GM19099 (cell line): ENCODE measurements around the gene ZCCHC7.

Experiments used
- POLR2A ChIP-seq: IDR thresholded peaks from 3 replicates; pipeline ENCODE4 v1.6.1; 2011; ENCODE audit warnings: low read depth; ENCODE audit not compliant: insufficient read length; ENCODE audit errors: extremely low read depth

The ZCCHC7 gene

GRCh38 chr9:37218800-37219425 is 98.5 kb downstream of the ZCCHC7 start:
- no peak for TF ChIP-seq POLR2A

GRCh38 chr9:37220971-37221370 is 100.6 kb downstream of the ZCCHC7 start:
- TF ChIP-seq POLR2A, result no peak

GRCh38 chr9:37221489-37222106 is 101.2 kb downstream of the ZCCHC7 start:
- no peak for TF ChIP-seq POLR2A

- no peak for TF ChIP-seq POLR2A
Measured at GRCh38 chr9:37229455-37229854, 109.1 kb downstream of the ZCCHC7 start.

- TF ChIP-seq POLR2A, result no peak
Measured at GRCh38 chr9:37229882-37230482, 109.6 kb downstream of the ZCCHC7 start.

GRCh38 chr9:37236822-37237221 is 116.4 kb downstream of the ZCCHC7 start:
- no peak for TF ChIP-seq POLR2A

- no peak for TF ChIP-seq POLR2A
Measured at GRCh38 chr9:37238122-37238521, 117.7 kb downstream of the ZCCHC7 start.

GRCh38 chr9:37239224-37239859 is 119.0 kb downstream of the ZCCHC7 start:
- no peak for TF ChIP-seq POLR2A

GRCh38 chr9:37239921-37240320 is 119.5 kb downstream of the ZCCHC7 start:
- no peak for TF ChIP-seq POLR2A

GRCh38 chr9:37241340-37241739 is 121.0 kb downstream of the ZCCHC7 start:
- no peak for TF ChIP-seq POLR2A

- no peak for TF ChIP-seq POLR2A
Measured at GRCh38 chr9:37242089-37242488, 121.7 kb downstream of the ZCCHC7 start.

- no peak for TF ChIP-seq POLR2A
Measured at GRCh38 chr9:37243588-37244345, 123.4 kb downstream of the ZCCHC7 start.

GRCh38 chr9:37246826-37247225 is 126.5 kb downstream of the ZCCHC7 start:
- TF ChIP-seq POLR2A, result no peak

GRCh38 chr9:37248651-37249163 is 128.3 kb downstream of the ZCCHC7 start:
- no peak for TF ChIP-seq POLR2A

- no peak for TF ChIP-seq POLR2A
Measured at GRCh38 chr9:37251452-37251851, 131.1 kb downstream of the ZCCHC7 start.
